Small intestine (tissue), 7 donors: ENCODE results near the gene HCN3. TPM values are rescaled to one million over a fixed set of nuclear protein-coding genes. Genes with fewer than 3 reads are reported as not detected.
"Not testable (repeated sequence)": the region's sequence is repeated elsewhere in the genome, so short reads cannot be mapped to it uniquely, and the experiment has no call there.

Source experiments
- DNase-seq, 2 donors: peaks; one replicate each; pipeline versions ENCODE4 v3.0.0 to v3.0.0-alpha.2; 2013
- FAIRE-seq: peaks from 2 replicates; lab custom pipeline; 2012; peaks lifted over from hg19 to GRCh38; lab: Jason Lieb, UNC
- H3K27ac ChIP-seq, 3 donors: one replicate each; pipeline ENCODE4 v1.5.1; 2013; ENCODE audit warnings: low read length in 2 of 3, mild to moderate bottlenecking in 2 of 3, control low read depth in 1 of 3, inconsistent platforms in 1 of 3, low read depth in 1 of 3, moderate library complexity in 1 of 3
- H3K27me3 ChIP-seq, 3 donors: one replicate each; pipeline ENCODE4 v1.6.1; 2013; ENCODE audit warnings: low read length in 3 of 3, inconsistent platforms in 1 of 3; ENCODE audit not compliant: control insufficient read depth in 3 of 3, insufficient read depth in 3 of 3
- H3K36me3 ChIP-seq, 3 donors: one replicate each; pipeline ENCODE4 v1.6.1; 2013; ENCODE audit warnings: low read length in 3 of 3, inconsistent platforms in 1 of 3, low read depth in 1 of 3, mild to moderate bottlenecking in 1 of 3, moderate library complexity in 1 of 3; ENCODE audit not compliant: control insufficient read depth in 3 of 3, insufficient read depth in 2 of 3
- H3K4me1 ChIP-seq, 3 donors: one replicate each; pipeline ENCODE4 v1.6.1; 2013; ENCODE audit warnings: low read length in 2 of 3, inconsistent platforms in 1 of 3, low read depth in 1 of 3, mild to moderate bottlenecking in 1 of 3, moderate library complexity in 1 of 3; ENCODE audit not compliant: control insufficient read depth in 3 of 3, insufficient read depth in 2 of 3
- H3K4me3 ChIP-seq, 3 donors: one replicate each; pipeline ENCODE4 v1.5.1; 2013; ENCODE audit warnings: low read length in 3 of 3, control low read depth in 1 of 3, inconsistent platforms in 1 of 3, low read depth in 1 of 3, mild to moderate bottlenecking in 1 of 3, moderate library complexity in 1 of 3
- H3K9me3 ChIP-seq, 2 donors: one replicate each; pipeline ENCODE4 v1.6.1; 2013; ENCODE audit warnings: low read depth in 1 of 2, low read length in 1 of 2; ENCODE audit not compliant: control insufficient read depth in 2 of 2, insufficient read depth in 1 of 2
- WGBS, 3 donors: extraction: QIAGEN DNeasy Blood & Tissue Kit; methylation state at CpG; one replicate each; pipeline ENCODE4 v1.1.7; 2013; 5-methylcytosine and 5-hydroxymethylcytosine counted together
- polyA plus RNA-seq, 4 donors: library from polyadenylated mRNA; stranded (reverse) in 3 of 4; unstranded in 1 of 4; fragments of 200-250 nt in 3 of 4; fragments of 120-200 nt in 1 of 4; gene quantifications; one replicate each; pipeline versions ENCODE4 v1.2.1 to v1.2.3, GENCODE V29; 2013
- donor health status: healthy with polysubstance abuse.
- donor health status: control.
- donor health status: control.
- donor health status: Bipolar disorder and iron deficiency.
- donor health status: healthy.

The HCN3 gene
- polyA plus RNA-seq, 4 donors: 4.0 to 15.0 (median 8.1) TPM

- no peak for FAIRE-seq
These were observed 46.4 kb downstream of the HCN3 start for GRCh38 chr1:155323729-155324036.

GRCh38 chr1:155324037-155324716 lies 46.9 kb downstream of the HCN3 start:
- H3K9me3 ChIP-seq: no peaks in the 10 kb centered on the region
- no peak for FAIRE-seq
- WGBS, 3 donors: 0% methylated on average over 33 to 44 of the region's 44 CpGs
- peaks cover 0 to 35% (median 7%) of the 10 kb centered on the region in 3 donors for H3K4me1 ChIP-seq
- no peaks in the 10 kb centered on the region for H3K27me3 ChIP-seq
- DNase-seq: peak; percentile 97 to 99
- H3K36me3 ChIP-seq: peaks cover 0 to 50% (median 3%) of the 10 kb centered on the region in 3 donors
- H3K4me3 ChIP-seq: peak overlapping the region; percentile 82 to 93 (median 87)
- H3K27ac ChIP-seq: peak overlapping the region; percentile 80 to 98 (median 97)

More at GRCh38 chr1:155323729-155324036, 46.4 kb downstream of the HCN3 start:
- H3K9me3 ChIP-seq: no peaks in the 10 kb centered on the region
- DNase-seq: peak; percentile 94 to 96
- no peaks in the 10 kb centered on the region for H3K27me3 ChIP-seq
- peaks cover 0 to 48% (median 3%) of the 10 kb centered on the region in 3 donors for H3K36me3 ChIP-seq
- peak overlapping the region; percentile 82 to 93 (median 87) for H3K4me3 ChIP-seq
- H3K4me1 ChIP-seq: peaks cover 0 to 35% (median 7%) of the 10 kb centered on the region in 3 donors
- 0% methylated on average over 22 to 29 of the region's 29 CpGs for WGBS, 3 donors
- H3K27ac ChIP-seq: peak overlapping the region; percentile 80 to 98 (median 97)

GRCh38 chr1:155324717-155325602 lies 47.7 kb downstream of the HCN3 start:
- Histone ChIP-seq H3K27me3 (no peaks in the 10 kb centered on the region), H3K36me3 (peaks cover 1 to 48% (median 3%) of the 10 kb centered on the region in 3 donors), H3K9me3 (no peaks in the 10 kb centered on the region), H3K4me1 (peaks cover 0 to 30% (median 7%) of the 10 kb centered on the region in 3 donors), H3K4me3 (peak overlapping the region; percentile 82 to 93 (median 87)), H3K27ac (peak overlapping the region; percentile 76 to 98 (median 77))
- WGBS, 3 donors: 3 to 13% (median 9%) methylated on average over 47 to 59 of the region's 59 CpGs
- DNase-seq (peak; percentile 71 to 84), FAIRE-seq (no peak)

- 10 to 52% (median 15%) methylated on average over 6 of the region's 6 CpGs for WGBS, 3 donors
- Histone ChIP-seq H3K36me3 (peaks cover 6 to 50% (median 7%) of the 10 kb centered on the region in 3 donors), H3K4me3 (peak overlapping the region; percentile 82 to 93 (median 87)), H3K27me3 (no peaks in the 10 kb centered on the region), H3K27ac (peak overlapping the region in 2 of 3 donors; percentile 77 to 98), H3K4me1 (peaks cover 0 to 24% (median 7%) of the 10 kb centered on the region in 3 donors), H3K9me3 (no peaks in the 10 kb centered on the region)
- no peak for FAIRE-seq
- no peak for DNase-seq
These were observed 48.3 kb downstream of the HCN3 start for GRCh38 chr1:155325603-155325893.

GRCh38 chr1:155326020-155326526 lies 48.8 kb downstream of the HCN3 start:
- no peak overlapping the region for H3K27ac ChIP-seq

GRCh38 chr1:155326631-155327037 lies 49.4 kb downstream of the HCN3 start:
- Histone ChIP-seq H3K27me3 (no peaks in the 10 kb centered on the region), H3K27ac (no peak overlapping the region), H3K36me3 (peaks cover 7 to 55% (median 10%) of the 10 kb centered on the region in 3 donors), H3K4me3 (no peak overlapping the region), H3K4me1 (peaks cover 0 to 19% (median 1%) of the 10 kb centered on the region in 3 donors), H3K9me3 (no peaks in the 10 kb centered on the region)
- 86 to 95% (median 89%) methylated on average over 7 of the region's 7 CpGs for WGBS, 3 donors
- DNase-seq (no peak), FAIRE-seq (no peak)

More at GRCh38 chr1:155326020-155326526, 48.8 kb downstream of the HCN3 start:
- Histone ChIP-seq H3K4me1 (peaks cover 0 to 23% (median 7%) of the 10 kb centered on the region in 3 donors), H3K4me3 (no peak overlapping the region), H3K9me3 (no peaks in the 10 kb centered on the region), H3K27me3 (no peaks in the 10 kb centered on the region), H3K36me3 (peaks cover 6 to 53% (median 7%) of the 10 kb centered on the region in 3 donors)
- FAIRE-seq (no peak), DNase-seq (no peak)
- WGBS, 3 donors: 79 to 91% (median 81%) methylated on average over 6 of the region's 6 CpGs

- H3K27me3 ChIP-seq: no peaks in the 10 kb centered on the region
- FAIRE-seq: no peak
- 88 to 94% (median 92%) methylated on average over 4 of the region's 4 CpGs for WGBS, 3 donors
- no peak overlapping the region for H3K27ac ChIP-seq
- H3K4me1 ChIP-seq: peaks cover 0 to 9% (median 0%) of the 10 kb centered on the region in 3 donors
- no peaks in the 10 kb centered on the region for H3K9me3 ChIP-seq
- peaks cover 7 to 59% (median 10%) of the 10 kb centered on the region in 3 donors for H3K36me3 ChIP-seq
- no peak overlapping the region for H3K4me3 ChIP-seq
- no peak for DNase-seq
These were observed 50.7 kb downstream of the HCN3 start for GRCh38 chr1:155327981-155328380.

- H3K27me3 ChIP-seq, H3K27ac ChIP-seq, H3K4me3 ChIP-seq, H3K9me3 ChIP-seq, FAIRE-seq, DNase-seq, H3K4me1 ChIP-seq: not testable (repeated sequence)
- peaks cover 7 to 61% (median 10%) of the 10 kb centered on the region in 3 donors for H3K36me3 ChIP-seq
- 86 to 94% (median 87%) methylated on average over 7 of the region's 7 CpGs for WGBS, 3 donors
These were observed 51.6 kb downstream of the HCN3 start for GRCh38 chr1:155328856-155329255.
